ENCODE measurements around the gene MECP2.
A peak's percentile ranks its signal among the peaks of the same experiment; 100 is the strongest.
"Not testable (repeated sequence)": the region's sequence is repeated elsewhere in the genome, so short reads cannot be mapped to it uniquely, and the experiment has no call there.

MECP2 gene

DNA sequence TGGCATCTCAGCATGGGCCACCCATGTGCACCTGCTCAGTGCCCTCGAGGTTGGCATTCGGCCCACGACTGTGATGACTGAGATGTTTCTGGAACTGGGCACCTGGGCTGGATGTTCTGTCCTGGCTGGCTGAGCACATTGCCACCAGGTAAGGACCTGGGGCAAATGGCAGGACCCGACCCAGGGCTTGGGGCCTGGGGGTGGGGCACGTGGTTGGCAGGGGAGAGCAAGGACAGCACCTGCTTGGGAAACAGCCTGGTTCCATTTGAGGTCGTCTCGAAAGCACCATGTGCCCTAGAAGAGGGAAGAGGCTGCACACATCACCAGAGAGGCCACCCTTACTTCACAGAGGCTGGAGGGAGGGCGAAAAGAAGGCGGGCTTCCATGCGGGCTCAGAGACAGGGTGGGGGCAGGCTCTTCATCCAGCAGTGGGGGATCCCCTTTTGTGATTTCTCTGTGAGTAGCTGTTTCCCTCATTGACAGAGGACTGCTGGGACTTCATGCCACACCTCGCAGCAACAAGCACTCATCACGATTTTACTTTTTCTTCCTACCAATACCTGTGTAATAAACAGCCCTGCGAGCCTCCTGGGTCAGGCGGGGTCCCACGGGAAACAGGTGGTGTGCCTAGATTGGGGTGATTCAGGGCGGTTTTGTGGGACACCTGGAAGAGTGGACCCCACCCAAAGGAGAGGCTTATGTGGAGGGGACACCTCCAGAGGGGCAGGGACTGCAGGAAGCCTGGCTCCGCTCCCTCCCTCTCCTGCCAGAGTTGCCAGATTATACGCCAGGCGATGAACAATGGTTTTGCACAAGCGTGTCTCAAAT lies 113.0 kb downstream of the MECP2 start:
- no peak for DNase-seq

DNA sequence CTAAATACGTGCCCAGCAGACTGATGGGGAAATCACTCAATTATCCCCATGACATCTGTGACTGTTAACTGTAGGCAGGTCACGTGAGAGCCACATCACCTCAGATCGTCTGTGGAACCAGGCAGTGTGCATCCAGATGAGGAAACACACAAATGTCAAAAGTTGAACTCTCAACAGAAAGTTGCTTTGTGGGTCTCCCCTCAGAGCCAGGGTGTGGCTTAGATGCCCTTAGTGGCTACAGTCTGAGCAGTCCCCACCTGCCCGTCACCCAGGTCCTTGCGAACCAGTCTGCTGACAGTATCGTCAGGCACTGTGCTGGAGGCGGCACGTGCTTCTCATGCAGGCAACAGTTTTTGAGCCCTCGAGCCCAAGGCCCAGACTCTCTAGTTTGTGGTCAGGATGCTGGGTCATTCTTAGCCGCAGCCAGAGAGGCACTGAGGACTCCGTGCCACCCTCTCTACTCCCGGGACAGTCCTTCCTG lies 114.2 kb downstream of the MECP2 start:
- DNase-seq, result no peak

DNA sequence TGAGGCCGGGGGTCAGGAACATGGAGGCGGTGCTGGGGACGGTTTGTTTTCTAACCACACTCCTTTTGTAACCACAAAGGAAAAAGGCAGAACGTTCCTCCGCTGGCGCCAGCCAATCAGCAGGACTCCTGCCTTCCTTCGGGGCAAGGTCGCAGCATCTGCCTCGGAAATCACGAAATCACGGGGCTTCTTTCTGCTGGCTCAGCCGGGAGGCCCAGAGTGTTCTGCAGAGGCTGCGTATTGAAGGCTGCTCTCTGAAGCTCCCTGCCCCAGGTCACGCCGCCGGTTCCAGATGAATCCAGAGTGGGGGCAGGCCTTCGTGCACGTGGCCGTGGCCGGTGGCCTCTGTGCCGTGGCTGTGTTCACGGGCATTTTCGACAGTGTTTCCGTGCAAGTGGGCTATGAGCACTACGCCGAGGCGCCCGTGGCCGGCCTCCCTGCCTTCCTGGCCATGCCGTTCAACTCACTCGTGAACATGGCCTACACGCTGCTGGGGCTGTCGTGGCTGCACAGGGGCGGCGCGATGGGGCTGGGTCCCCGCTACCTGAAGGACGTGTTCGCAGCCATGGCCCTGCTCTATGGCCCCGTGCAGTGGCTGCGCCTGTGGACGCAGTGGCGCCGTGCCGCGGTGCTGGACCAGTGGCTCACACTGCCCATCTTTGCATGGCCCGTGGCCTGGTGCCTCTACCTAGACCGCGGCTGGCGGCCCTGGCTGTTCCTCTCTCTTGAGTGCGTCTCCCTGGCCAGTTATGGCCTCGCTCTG lies 115.6 kb downstream of the MECP2 start:
- DNase-seq, result no peak

DNA sequence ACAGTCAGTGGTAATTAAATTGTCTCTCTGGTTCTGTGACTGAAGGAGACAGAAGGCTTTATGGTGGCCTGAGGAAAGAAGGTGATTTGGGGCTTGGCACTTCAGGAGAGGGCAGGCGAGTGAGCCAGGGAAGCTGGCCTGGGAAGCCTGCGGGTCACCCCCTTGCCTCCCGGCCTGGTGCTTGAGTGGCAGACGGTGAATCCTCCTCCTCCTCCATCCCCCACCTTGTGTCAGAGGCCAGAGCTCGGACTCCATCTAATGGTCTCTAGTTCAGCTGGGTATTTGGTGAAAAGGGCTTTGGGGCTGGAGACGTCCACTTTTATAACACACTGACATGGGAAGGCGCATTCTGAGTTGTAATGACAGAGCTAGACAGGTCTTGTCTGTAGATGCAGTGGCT lies 116.3 kb downstream of the MECP2 start:
- DNase-seq, result no peak

DNA sequence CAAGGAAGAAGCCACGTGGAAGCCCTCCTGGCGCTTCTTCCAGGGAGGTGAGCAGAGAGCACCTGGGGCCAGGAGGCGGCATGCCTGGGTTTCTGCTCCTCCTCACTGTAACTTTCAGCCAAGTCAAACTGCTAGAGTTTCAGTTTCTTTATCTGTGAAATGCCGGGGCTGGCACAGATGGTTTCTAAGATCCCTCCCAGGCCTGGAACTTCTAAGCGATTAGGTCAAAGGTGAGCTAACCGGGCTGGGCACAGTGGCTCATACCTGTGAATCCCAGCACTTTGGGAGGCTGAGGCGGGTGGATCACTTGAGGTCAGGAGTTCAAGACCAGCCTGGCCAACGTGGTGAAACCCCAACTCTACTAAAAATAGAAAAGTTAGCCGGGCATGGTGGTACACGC lies 117.1 kb downstream of the MECP2 start:
- not testable (repeated sequence) for DNase-seq

DNA sequence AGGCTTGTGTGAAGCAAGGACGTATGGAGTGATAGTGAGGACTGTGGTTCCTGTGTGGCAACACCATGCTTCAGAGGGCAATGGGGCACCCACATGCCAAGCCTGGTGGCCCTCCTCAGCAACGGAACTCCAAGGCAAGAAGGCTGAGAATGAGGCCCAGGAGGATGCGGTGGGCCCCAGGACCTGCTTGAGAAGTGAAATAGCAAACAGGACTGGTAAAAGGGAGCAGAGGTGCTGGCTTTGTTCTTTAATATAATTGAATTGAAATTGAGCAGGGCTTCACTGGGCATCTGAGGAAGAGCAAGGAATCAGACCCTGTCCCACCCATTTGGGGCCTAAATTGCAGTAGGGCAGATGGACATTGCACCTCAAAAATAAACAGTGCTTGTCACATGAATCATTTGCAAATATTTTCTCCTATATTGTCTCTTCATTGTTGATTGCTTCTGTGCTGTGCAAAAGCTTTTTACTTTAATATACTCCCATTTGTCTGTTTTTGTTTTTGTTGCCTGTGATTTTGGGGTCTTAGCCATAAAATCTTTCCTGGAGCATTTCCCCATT lies 122.7 kb downstream of the MECP2 start:
- DNase-seq, result no peak

DNA sequence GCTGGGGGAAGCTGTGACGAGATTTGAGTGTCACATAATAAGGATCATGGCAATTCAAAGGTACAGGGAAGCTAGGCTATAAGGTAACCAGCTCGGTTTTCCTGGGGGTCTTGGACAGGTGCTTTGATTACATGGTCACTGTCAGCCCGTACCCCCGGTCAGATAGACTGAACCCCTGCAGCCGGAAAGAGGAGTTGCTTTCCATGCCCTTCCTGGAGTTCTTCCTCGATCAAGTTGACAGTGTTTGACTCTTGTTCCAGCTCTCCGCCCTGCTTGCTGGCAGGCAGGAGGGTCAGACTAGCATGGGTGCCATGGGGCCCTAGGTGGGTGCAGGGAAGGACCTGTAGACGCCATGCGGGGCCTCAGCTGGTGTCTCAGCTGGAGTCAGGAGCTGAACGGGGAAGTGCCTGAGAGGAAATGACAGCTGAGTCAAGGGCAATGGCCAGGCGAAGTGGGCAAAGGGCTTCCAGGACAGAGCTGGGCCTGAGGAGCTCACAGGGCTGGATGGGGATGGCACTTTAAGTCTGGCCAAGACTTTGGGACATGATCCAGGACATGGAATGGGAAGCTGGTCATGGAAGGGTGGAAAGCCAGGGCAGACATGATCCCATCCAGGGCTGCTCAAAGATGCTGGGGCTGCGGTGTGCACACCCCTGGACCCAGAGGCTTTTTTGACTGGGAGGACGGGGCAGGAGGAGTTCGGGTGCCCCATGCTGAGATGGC lies 123.4 kb downstream of the MECP2 start:
- DNase-seq, result no peak

DNA sequence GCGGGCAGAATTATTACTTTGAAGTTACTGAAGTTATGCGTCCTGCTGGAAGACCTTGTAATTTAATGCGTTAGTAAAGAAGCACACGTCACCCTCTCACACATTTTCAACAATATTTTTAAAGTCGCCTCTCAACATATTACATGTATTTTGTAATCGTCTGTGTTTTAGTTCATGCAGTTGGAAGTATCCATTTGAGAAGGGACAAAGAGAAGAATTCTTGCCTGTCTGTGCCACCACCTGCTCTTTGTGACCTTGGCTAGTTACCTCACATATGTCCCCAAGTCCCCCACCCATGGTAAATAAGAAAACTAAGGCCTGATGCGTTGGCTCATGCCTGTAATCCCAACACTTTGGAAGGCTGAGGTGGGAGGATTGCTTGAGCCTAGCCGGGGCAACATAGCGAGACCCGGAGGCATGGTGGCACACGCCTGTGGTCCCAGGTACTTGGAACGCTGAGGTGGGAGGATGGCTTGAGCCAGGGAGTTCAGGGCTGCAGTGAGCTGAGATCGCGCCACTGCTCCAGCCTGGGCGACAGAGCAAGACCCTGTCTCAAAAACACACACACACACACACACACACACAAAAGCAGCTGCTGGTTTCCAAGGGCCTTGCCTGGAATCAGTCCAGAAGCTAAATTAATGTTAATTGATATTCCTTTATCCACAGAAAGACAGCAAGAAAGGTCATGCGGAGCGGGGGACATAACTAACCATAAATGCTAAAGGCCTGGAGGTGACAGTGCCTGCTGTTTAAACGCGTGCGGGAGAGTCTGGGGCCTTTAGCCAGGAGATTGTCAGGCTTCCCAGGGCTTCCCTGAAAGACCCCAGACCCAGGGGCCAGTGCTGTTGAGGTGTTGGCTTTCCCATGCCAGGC lies 124.2 kb downstream of the MECP2 start:
- DNase-seq, result no peak

DNA sequence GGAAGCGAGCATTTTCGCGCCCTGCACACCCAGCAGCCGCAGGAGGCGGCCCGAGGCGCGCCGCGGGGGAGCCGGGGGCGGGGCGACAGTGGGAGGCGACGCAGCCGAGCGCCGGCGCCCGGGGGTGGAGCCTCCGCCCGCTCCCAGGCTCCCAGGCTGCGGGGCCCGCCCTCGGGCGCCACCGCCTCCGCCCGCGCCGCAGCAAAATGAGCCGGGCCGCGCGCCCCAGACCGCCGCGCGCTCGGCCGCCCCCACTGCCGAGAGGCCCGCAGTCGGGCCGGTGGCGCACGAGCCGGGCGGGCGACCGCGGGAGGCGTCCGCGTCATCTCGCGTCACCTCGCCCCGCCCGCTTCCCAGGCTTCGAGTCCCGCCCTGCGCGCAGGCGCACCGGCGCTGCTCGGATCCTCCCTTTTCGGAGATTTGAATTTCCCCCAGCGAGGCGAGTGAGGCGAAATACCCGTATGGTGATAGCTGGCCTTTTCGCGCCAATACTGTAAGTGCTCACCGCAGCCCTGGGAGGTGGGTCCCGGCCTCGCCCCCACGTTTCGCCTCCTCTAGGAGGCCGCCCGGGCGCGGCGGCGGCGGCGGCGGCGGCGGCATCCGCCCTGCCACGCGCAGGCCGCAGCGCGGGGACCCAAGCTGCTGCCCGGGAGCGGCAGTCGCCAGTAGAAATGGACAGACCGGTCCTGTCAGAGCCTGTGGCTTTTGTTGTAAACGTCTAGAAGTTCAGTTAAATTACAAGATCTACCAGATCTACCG lies 125.0 kb downstream of the MECP2 start, which contains the start of gene TMEM187:
Gene TMEM187 (plus strand): TSS at position 387 of the 759 bp plus-strand sequence. CDS start 9,309 bp downstream, outside the sequence.
- peak; percentile 88 to 94 for DNase-seq
